ENCODE data around the gene RELCH.

The RELCH gene

DNA sequence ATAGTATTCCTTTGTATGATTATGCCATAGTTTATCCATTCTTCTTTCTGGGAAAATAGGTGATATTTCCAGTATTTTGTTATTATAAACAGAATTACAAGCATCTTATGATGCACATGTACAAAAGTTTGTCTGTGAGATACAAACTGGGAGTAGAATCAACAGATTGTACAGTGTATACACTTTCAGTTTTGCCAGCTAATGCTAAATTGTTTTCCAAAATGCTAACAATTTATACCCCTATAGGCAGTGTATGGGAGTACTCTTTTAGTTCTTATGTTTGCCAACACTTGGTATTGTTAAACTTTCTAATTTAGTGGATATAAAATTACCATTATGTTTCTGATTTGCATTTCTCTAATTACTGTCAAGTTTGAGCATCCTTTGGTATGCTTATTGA, 107.0 kb downstream of the RELCH start:
- TF ChIP-seq, protein P1, sequence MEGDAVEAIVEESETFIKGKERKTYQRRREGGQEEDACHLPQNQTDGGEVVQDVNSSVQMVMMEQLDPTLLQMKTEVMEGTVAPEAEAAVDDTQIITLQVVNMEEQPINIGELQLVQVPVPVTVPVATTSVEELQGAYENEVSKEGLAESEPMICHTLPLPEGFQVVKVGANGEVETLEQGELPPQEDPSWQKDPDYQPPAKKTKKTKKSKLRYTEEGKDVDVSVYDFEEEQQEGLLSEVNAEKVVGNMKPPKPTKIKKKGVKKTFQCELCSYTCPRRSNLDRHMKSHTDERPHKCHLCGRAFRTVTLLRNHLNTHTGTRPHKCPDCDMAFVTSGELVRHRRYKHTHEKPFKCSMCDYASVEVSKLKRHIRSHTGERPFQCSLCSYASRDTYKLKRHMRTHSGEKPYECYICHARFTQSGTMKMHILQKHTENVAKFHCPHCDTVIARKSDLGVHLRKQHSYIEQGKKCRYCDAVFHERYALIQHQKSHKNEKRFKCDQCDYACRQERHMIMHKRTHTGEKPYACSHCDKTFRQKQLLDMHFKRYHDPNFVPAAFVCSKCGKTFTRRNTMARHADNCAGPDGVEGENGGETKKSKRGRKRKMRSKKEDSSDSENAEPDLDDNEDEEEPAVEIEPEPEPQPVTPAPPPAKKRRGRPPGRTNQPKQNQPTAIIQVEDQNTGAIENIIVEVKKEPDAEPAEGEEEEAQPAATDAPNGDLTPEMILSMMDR (IDR thresholded peaks at IDR 0.05), result no peak
- H3K27ac Mint-ChIP-seq, result no peak overlapping the region
- no peak for DNase-seq
- no peaks in the 10 kb centered on the region for H3K27me3 Mint-ChIP-seq (ENCODE audit: low read depth, poor library complexity)
- H3K4me3 Mint-ChIP-seq, result no peak overlapping the region
- no peaks in the 10 kb centered on the region for H3K4me1 Mint-ChIP-seq
- peaks cover 12% of the 10 kb centered on the region for H3K36me3 Mint-ChIP-seq (ENCODE audit: low read depth)
- H3K9me3 Mint-ChIP-seq, result no peaks in the 10 kb centered on the region

- Mint-ChIP-seq H3K27ac (no peak overlapping the region), H3K9me3 (no peaks in the 10 kb centered on the region), H3K4me1 (no peaks in the 10 kb centered on the region), H3K27me3 (ENCODE audit: low read depth, poor library complexity) (no peaks in the 10 kb centered on the region), H3K36me3 (ENCODE audit: low read depth) (peaks cover 32% of the 10 kb centered on the region), H3K4me3 (no peak overlapping the region)
- TF ChIP-seq, protein P1 (IDR thresholded peaks at IDR 0.05), result no peak
- DNase-seq, result no peak
Observed at GRCh38 chr18:62300359-62300963, 113.4 kb downstream of the RELCH start.

DNA sequence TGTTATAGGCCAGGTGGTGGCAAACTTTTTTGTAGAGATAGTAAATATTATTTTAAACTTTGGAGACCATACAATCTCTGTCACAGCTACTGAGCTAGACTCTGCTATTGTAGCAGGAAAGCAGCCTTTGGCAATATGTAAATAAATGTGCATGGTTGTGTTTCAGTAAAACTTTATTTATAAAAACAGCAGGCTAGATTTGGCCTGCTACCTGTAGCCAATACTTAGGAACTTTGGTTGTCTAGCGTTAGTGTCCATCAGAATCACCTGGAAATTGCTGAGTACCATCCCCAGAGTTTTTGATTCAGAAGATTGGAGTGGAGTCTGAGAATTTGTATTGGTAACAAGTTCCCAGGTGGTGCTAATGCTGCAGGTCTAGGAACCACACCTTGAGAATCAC, 114.3 kb downstream of the RELCH start:
- DNase-seq, result no peak
- Mint-ChIP-seq H3K9me3 (no peaks in the 10 kb centered on the region), H3K4me3 (no peak overlapping the region), H3K27ac (no peak overlapping the region), H3K4me1 (no peaks in the 10 kb centered on the region), H3K36me3 (ENCODE audit: low read depth) (peaks cover 32% of the 10 kb centered on the region), H3K27me3 (ENCODE audit: low read depth, poor library complexity) (no peaks in the 10 kb centered on the region)
- TF ChIP-seq, protein P1 (IDR thresholded peaks at IDR 0.05), result no peak

DNA sequence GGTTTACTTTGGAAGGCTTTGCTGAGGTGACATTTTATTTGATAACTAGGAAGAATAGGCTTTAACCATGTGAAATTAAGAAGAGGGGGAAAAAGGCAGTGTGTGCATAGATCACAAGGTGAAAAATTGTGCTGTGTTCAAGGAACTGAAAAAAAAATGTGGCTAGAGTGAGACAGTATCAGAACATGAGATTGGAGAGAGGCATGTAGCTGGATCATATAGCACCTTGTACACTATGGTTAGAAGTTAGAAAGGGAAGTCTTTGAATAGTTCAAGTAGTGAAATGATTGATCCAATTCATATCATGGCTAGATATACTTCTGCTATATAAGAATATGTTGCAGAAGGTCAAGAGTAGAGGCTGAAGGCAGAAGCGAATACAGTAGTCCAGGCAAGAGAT, 125.8 kb downstream of the RELCH start:
- no peak for DNase-seq
- Mint-ChIP-seq H3K27me3 (ENCODE audit: low read depth, poor library complexity) (no peaks in the 10 kb centered on the region), H3K4me3 (no peak overlapping the region), H3K4me1 (no peaks in the 10 kb centered on the region), H3K36me3 (ENCODE audit: low read depth) (peaks cover 33% of the 10 kb centered on the region), H3K27ac (no peak overlapping the region), H3K9me3 (no peaks in the 10 kb centered on the region)
- TF ChIP-seq, protein P1 (IDR thresholded peaks at IDR 0.05), result no peak

DNA sequence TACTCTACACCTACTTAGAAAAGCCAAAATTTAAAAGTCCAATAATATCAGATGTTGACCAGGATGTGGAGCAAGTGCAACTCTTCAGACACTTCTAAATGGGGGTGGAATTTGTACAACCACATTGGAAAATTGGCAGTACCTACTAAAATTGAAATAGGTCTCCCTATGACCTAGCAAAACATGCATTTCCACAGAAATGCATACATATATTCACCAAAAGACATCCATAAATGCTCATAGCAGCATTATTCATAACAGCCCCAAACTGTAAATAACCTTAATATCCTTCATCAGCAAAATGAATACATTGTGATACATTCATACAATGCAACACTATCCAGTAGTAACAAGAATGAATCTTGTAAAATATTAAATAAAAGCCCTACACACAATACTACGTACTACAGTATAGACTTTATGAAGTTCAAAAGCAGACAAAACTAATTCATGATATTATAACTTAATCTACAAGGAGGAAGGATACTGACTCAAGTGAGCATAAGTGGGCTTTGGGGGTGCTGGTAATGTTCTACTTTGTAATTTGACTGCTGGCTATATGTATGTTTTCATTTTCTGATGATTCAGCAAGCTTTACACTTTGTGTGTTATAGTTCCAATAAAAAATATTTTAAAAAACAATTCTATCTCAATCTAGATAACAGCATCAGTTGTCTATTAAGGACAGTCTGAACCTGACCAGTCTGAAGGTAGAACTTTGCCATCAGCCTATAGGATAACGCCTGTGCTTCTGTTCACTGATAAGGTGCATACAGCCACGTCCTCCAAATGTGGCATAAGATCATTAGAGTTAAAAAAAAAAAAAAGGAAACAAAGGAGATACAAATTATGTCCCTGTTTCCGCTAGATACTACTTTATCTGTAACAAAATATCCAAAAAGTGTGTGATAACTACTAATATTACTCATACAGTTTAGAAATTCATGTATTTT, 131.4 kb downstream of the RELCH start:
- H3K9me3 Mint-ChIP-seq, result no peaks in the 10 kb centered on the region
- H3K36me3 Mint-ChIP-seq (ENCODE audit: low read depth), result no peaks in the 10 kb centered on the region
- no peak overlapping the region for H3K4me3 Mint-ChIP-seq
- DNase-seq, result no peak
- H3K27me3 Mint-ChIP-seq (ENCODE audit: low read depth, poor library complexity), result peaks cover 20% of the 10 kb centered on the region
- TF ChIP-seq, protein P1 (IDR thresholded peaks at IDR 0.05), result no peak
- no peaks in the 10 kb centered on the region for H3K4me1 Mint-ChIP-seq
- H3K27ac Mint-ChIP-seq, result no peak overlapping the region
